K562 (cell line): ENCODE data around the gene GUCY1A1. TPM values are rescaled to one million over a fixed set of nuclear protein-coding genes. Genes with fewer than 3 reads are reported as not detected.

ENCODE experiments used
- ATAC-seq: fragments of 200-7000 bp; cut with Tn5 transposase; 3 replicates; pipeline ENCODE4 v1.9.1; 2020; ENCODE audit warnings: moderate library complexity
- BruUV-seq: library from RNA; stranded (reverse); fragments of 400-500 nt; replicated peaks from 2 replicates; lab custom pipeline; 2021; lab: Mats Ljungman, UMichigan
- CTCF ChIA-PET: fragments of 300-600 bp; formaldehyde crosslinking; extraction: SDS; loops from one replicate; lab custom pipeline; 2021; ENCODE audit warnings: low intra/inter-chr PET ratio; lab: Yijun Ruan, JAX
- POLR2A ChIA-PET: fragments of 300-600, 350-650 bp; sonication (Branson Sonifier 250); formaldehyde crosslinking; extraction: SDS; loops from one replicate; lab custom pipeline; 2021; ENCODE audit warnings: antibody characterized with exemption, inconsistent platforms; lab: Yijun Ruan, JAX
- DNase-seq, 4 experiments: peaks; one replicate each; pipeline versions ENCODE4 v3.0.0 to v3.0.0-alpha.2; 2011 to 2018; ENCODE audit warnings: low spot score in 3 of 4, mixed read lengths in 3 of 4; ENCODE audit errors: extremely low read depth in 1 of 4
- FAIRE-seq: peaks from 2 replicates; lab custom pipeline; 2011; peaks lifted over from hg19 to GRCh38; lab: Jason Lieb, UNC
- H2AFZ ChIP-seq: 2 replicates; pipeline ENCODE4 v1.6.0; 2011; ENCODE audit warnings: low read depth, low read length, control low read depth, inconsistent platforms
- H3K27ac ChIP-seq: fragments of 200-600 bp; 3 replicates; pipeline ENCODE4 v1.8.0; 2011; ENCODE audit warnings: low read depth, mild to moderate bottlenecking, control low read depth, inconsistent platforms, low read length, moderate library complexity, mixed read lengths; ENCODE audit errors: extremely low read depth
- H3K27me3 ChIP-seq, 2 experiments: fragments of 300-600 bp in 1 of 2; 2 replicates in 1 of 2; 3 replicates in 1 of 2; pipeline versions ENCODE4 v1.6.0 to v1.8.0; 2011; ENCODE audit warnings: inconsistent platforms in 2 of 2, low read length in 2 of 2, mild to moderate bottlenecking in 1 of 2, mixed read lengths in 1 of 2, moderate library complexity in 1 of 2; ENCODE audit not compliant: control insufficient read depth in 2 of 2, insufficient read depth in 2 of 2
- H3K36me3 ChIP-seq: fragments of 300-600 bp; 3 replicates; pipeline ENCODE4 v1.8.0; 2011; ENCODE audit warnings: mild to moderate bottlenecking, low read length, inconsistent platforms; ENCODE audit not compliant: control insufficient read depth, insufficient read depth
- H3K4me1 ChIP-seq, 2 experiments: fragments of 200-600 bp in 1 of 2; replicated peaks in 1 of 2; 2 replicates in 1 of 2; 3 replicates in 1 of 2; pipeline versions ENCODE4 v1.5.1 to v1.8.0; 2011; ENCODE audit warnings: inconsistent platforms in 2 of 2, low read length in 2 of 2, mild to moderate bottlenecking in 1 of 2, mixed read lengths in 1 of 2, moderate library complexity in 1 of 2; ENCODE audit not compliant: control insufficient read depth in 2 of 2, insufficient read depth in 2 of 2
- H3K4me2 ChIP-seq: 2 replicates; pipeline ENCODE4 v1.6.1; 2011; ENCODE audit warnings: low read length, control low read depth, inconsistent platforms, mixed read lengths; ENCODE audit not compliant: insufficient read depth
- H3K4me3 ChIP-seq: fragments of 200-600 bp; sonication (generic), shearing (Covaris generic); 2 replicates; pipeline ENCODE4 v1.5.1; 2016; ENCODE audit warnings: control low read depth, inconsistent platforms
- H3K79me2 ChIP-seq: fragments of 200-600 bp; 3 replicates; pipeline ENCODE4 v1.8.0; 2011; ENCODE audit warnings: low read length, inconsistent platforms; ENCODE audit not compliant: control insufficient read depth, insufficient read depth
- H3K9ac ChIP-seq, 2 experiments: 2 replicates each; pipeline versions ENCODE4 v1.6.0 to v1.6.1; 2011; ENCODE audit warnings: low read depth in 2 of 2, low read length in 2 of 2, control low read depth in 1 of 2, inconsistent platforms in 1 of 2, mild to moderate bottlenecking in 1 of 2, mixed read lengths in 1 of 2; ENCODE audit not compliant: insufficient read depth in 1 of 2
- H3K9me1 ChIP-seq: one replicate; pipeline ENCODE4 v1.6.0; 2011; ENCODE audit warnings: inconsistent platforms, mild to moderate bottlenecking, low read length, moderate library complexity; ENCODE audit not compliant: control insufficient read depth, insufficient read depth
- H3K9me3 ChIP-seq: replicated peaks from 2 replicates; pipeline ENCODE4 v1.5.1; 2011; ENCODE audit warnings: low read depth, low read length, inconsistent platforms; ENCODE audit not compliant: control insufficient read depth, insufficient read depth
- H4K20me1 ChIP-seq: replicated peaks from 2 replicates; pipeline ENCODE4 v1.6.1; 2011; ENCODE audit warnings: low read length, inconsistent platforms, mixed read lengths; ENCODE audit not compliant: control insufficient read depth, insufficient read depth
- FOXJ3 ChIP-seq: sonication (generic); formaldehyde crosslinking; IDR thresholded peaks from 2 replicates; pipeline ENCODE4 v1.4.0; 2020; ENCODE audit warnings: mild to moderate bottlenecking, missing genetic modification reagents
- WGBS: fragments of 100-300 bp; shearing (Covaris generic); methylation state at CpG from one replicate; pipeline ENCODE4 v1.1.6; 2016; ENCODE audit warnings: low coverage, mixed read lengths; ENCODE audit not compliant: insufficient coverage; ENCODE audit errors: missing lambda C conversion rate; 5-methylcytosine and 5-hydroxymethylcytosine counted together
- in situ Hi-C: fragments of 300-500 bp; cut with MboI; formaldehyde crosslinking; loops from 4 replicates; pipeline ENCODE4 v1.15.0; 2018; ENCODE audit warnings: inconsistent platforms, mixed read lengths
- intact Hi-C: fragments of 100-400 bp; cut with micrococcal nuclease; formaldehyde crosslinking; loops from 2 replicates; pipeline ENCODE4 v1.14.2; 2022
- polyA plus RNA-seq, 8 experiments: library from polyadenylated mRNA; depleted of rRNA in 4 of 8; stranded (reverse) in 5 of 8; unstranded in 3 of 8; fragments of >200 nt; fragmentation: Nextera tagmentation in 2 of 8; fragmentation: Illumina TruSeq in 1 of 8; extraction: Ambion mirVana in 2 of 8; extraction: Trizol in 1 of 8; gene quantifications; 2 replicates each; pipeline versions ENCODE4 v1.2.1 to v1.2.3, GENCODE V29; 2011 to 2014; ENCODE audit warnings: inconsistent platforms in 1 of 8, missing spikeins in 1 of 8
- total RNA-seq, 7 experiments: library from RNA; depleted of rRNA in 6 of 7; stranded (reverse); fragments of >200 nt in 6 of 7; fragmentation: Illumina TruSeq in 2 of 7; extraction: Trizol in 2 of 7; gene quantifications; 2 replicates each; pipeline versions ENCODE4 v1.2.1 to v1.2.3, GENCODE V29; 2011 to 2021; ENCODE audit warnings: low replicate concordance in 1 of 7
- TF ChIP-seq, protein P1 (sequence below): sonication (generic); formaldehyde crosslinking; IDR thresholded peaks from 2 replicates; pipeline ENCODE4 v1.8.1; 2023; ENCODE audit warnings: missing genetic modification reagents, mild to moderate bottlenecking, borderline replicate concordance
- TF ChIP-seq, protein P2 (sequence below): fragments of 450-650 bp; IDR thresholded peaks from 2 replicates; pipeline ENCODE4 v1.6.1; 2016; ENCODE audit warnings: mild to moderate bottlenecking

Gene GUCY1A1
- total and polyA plus RNA-seq, 9 of the 15 experiments (the other 6 are each of a cell fraction or from before 2014, with no cell fraction given): not detected

DNA sequence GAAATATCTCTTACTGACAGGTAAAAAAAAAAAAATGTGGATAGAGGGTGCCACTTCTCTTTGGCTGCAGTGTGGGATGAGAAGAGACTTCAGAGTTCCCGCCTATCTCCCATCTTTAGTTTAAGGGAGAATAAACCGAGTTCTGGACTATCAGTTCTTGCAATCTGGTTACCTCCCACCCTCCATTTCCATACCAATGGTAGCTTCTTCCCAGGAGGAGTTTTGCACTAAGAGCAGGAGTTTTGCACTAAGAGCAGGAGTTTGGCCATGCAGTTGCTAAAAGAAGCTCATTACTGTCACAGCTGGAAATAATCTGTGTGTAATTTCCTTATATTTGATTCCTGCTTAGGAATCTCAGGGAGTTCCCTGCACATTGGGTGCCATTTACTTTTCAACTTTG lies 81.4 kb downstream of the GUCY1A1 start (continued):
- TF ChIP-seq, protein P1, sequence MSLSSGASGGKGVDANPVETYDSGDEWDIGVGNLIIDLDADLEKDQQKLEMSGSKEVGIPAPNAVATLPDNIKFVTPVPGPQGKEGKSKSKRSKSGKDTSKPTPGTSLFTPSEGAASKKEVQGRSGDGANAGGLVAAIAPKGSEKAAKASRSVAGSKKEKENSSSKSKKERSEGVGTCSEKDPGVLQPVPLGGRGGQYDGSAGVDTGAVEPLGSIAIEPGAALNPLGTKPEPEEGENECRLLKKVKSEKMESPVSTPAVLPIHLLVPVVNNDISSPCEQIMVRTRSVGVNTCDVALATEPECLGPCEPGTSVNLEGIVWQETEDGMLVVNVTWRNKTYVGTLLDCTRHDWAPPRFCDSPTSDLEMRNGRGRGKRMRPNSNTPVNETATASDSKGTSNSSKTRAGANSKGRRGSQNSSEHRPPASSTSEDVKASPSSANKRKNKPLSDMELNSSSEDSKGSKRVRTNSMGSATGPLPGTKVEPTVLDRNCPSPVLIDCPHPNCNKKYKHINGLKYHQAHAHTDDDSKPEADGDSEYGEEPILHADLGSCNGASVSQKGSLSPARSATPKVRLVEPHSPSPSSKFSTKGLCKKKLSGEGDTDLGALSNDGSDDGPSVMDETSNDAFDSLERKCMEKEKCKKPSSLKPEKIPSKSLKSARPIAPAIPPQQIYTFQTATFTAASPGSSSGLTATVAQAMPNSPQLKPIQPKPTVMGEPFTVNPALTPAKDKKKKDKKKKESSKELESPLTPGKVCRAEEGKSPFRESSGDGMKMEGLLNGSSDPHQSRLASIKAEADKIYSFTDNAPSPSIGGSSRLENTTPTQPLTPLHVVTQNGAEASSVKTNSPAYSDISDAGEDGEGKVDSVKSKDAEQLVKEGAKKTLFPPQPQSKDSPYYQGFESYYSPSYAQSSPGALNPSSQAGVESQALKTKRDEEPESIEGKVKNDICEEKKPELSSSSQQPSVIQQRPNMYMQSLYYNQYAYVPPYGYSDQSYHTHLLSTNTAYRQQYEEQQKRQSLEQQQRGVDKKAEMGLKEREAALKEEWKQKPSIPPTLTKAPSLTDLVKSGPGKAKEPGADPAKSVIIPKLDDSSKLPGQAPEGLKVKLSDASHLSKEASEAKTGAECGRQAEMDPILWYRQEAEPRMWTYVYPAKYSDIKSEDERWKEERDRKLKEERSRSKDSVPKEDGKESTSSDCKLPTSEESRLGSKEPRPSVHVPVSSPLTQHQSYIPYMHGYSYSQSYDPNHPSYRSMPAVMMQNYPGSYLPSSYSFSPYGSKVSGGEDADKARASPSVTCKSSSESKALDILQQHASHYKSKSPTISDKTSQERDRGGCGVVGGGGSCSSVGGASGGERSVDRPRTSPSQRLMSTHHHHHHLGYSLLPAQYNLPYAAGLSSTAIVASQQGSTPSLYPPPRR: no peak
- no peak for TF ChIP-seq FOXJ3

DNA sequence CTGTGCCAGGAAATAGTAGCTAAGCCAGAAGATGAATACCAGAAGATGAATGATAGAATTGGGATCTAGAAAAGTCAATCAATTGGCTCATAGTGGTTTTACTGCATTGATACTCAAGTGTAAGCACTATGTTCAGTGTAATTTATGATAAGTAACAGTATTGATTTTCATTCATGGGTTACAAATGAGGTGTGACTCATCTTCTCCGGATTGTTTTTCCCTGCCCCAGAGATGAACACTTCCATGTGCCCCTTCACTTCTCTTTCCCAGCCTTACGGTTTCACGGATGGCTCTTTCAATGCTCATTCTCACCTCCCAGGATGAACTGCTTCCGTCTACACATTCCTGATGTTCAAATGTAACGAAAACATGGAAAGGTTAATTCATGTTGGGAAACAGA lies 82.4 kb downstream of the GUCY1A1 start:
- TF ChIP-seq, protein P2, sequence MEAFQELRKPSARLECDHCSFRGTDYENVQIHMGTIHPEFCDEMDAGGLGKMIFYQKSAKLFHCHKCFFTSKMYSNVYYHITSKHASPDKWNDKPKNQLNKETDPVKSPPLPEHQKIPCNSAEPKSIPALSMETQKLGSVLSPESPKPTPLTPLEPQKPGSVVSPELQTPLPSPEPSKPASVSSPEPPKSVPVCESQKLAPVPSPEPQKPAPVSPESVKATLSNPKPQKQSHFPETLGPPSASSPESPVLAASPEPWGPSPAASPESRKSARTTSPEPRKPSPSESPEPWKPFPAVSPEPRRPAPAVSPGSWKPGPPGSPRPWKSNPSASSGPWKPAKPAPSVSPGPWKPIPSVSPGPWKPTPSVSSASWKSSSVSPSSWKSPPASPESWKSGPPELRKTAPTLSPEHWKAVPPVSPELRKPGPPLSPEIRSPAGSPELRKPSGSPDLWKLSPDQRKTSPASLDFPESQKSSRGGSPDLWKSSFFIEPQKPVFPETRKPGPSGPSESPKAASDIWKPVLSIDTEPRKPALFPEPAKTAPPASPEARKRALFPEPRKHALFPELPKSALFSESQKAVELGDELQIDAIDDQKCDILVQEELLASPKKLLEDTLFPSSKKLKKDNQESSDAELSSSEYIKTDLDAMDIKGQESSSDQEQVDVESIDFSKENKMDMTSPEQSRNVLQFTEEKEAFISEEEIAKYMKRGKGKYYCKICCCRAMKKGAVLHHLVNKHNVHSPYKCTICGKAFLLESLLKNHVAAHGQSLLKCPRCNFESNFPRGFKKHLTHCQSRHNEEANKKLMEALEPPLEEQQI: no peak
- intact Hi-C loops (no loop called here), in situ Hi-C loops (no loop called here)
- Histone ChIP-seq H3K9me1 (no peaks in the 10 kb centered on the region), H3K4me1 (no peaks in the 10 kb centered on the region), H4K20me1 (no peaks in the 10 kb centered on the region), H3K79me2 (no peaks in the 10 kb centered on the region), H2AFZ (no peak overlapping the region), H3K9ac (no peak overlapping the region), H3K27ac (no peak overlapping the region), H3K4me2 (no peak overlapping the region), H3K27me3 (no peaks in the 10 kb centered on the region), H3K4me3 (no peak overlapping the region), H3K36me3 (no peaks in the 10 kb centered on the region), H3K9me3 (no peaks in the 10 kb centered on the region)
- FAIRE-seq (no peak), ATAC-seq (no peak), DNase-seq (no peak)
- no TSS peak for BruUV-seq
- CTCF ChIA-PET: no interaction called here
- POLR2A ChIA-PET: no interaction called here
- WGBS: 2% methylated on average over 5 of the region's 5 CpGs
